T-cell (primary cell): ENCODE results near the gene MFAP5. TPM values are rescaled to one million over a fixed set of nuclear protein-coding genes. Genes with fewer than 3 reads are reported as not detected.

Experiments
- ATAC-seq, 4 experiments: fragments of 200-7000 bp in 3 of 4; fragments of 150-1000 bp in 1 of 4; cut with Tn5 transposase; replicated peaks in 1 of 4; 1 replicate in 3 of 4; 2 replicates in 1 of 4; pipeline ENCODE4 v1.10.0; 2021; ENCODE audit warnings: moderate library complexity in 3 of 4, mild to moderate bottlenecking in 2 of 4, moderate number of reproducible peaks in 1 of 4
- CTCF ChIA-PET, 2 donors: fragments of 300-600 bp; sonication (Branson Sonifier 250); formaldehyde crosslinking; loops; one replicate each; lab custom pipeline; 2022; ENCODE audit warnings: antibody characterized with exemption in 2 of 2; lab: Charles Lee
- POLR2A ChIA-PET, 2 donors: fragments of 300-600 bp; sonication (Branson Sonifier 250); formaldehyde crosslinking; loops; one replicate each; lab custom pipeline; 2022; ENCODE audit warnings: antibody characterized with exemption in 2 of 2; lab: Charles Lee
- DNase-seq, 35 experiments: peaks; one replicate each; pipeline versions ENCODE4 v3.0.0 to v3.0.0-alpha.2; 2013 to 2023
- H3K27ac ChIP-seq: one replicate; pipeline ENCODE4 v1.5.1; 2013; ENCODE audit warnings: low read length
- H3K27me3 ChIP-seq, 2 experiments: replicated peaks in 1 of 2; 1 replicate in 1 of 2; 2 replicates in 1 of 2; pipeline versions ENCODE4 v1.6.1 to v1.7.0; 2013; ENCODE audit warnings: low read length in 1 of 2, mixed read lengths in 1 of 2; ENCODE audit not compliant: control insufficient read depth in 2 of 2, insufficient read depth in 2 of 2; ENCODE audit errors: extremely low read depth in 1 of 2
- H3K36me3 ChIP-seq, 2 donors: 1 replicate in 1 of 2; 2 replicates in 1 of 2; pipeline versions ENCODE4 v1.6.1 to v1.7.0; 2013; ENCODE audit warnings: low read length in 1 of 2; ENCODE audit not compliant: control insufficient read depth in 2 of 2, insufficient read depth in 1 of 2; ENCODE audit errors: extremely low read depth in 1 of 2
- H3K4me1 ChIP-seq, 2 experiments: 1 replicate in 1 of 2; 2 replicates in 1 of 2; pipeline versions ENCODE4 v1.6.1 to v1.7.0; 2013; ENCODE audit warnings: low read length in 2 of 2, mixed read lengths in 1 of 2; ENCODE audit not compliant: insufficient read depth in 2 of 2, control insufficient read depth in 1 of 2; ENCODE audit errors: extremely low read depth in 1 of 2
- H3K4me3 ChIP-seq, 2 donors: 1 replicate in 1 of 2; 2 replicates in 1 of 2; pipeline versions ENCODE4 v1.5.1 to v1.7.0; 2013; ENCODE audit warnings: mild to moderate bottlenecking in 2 of 2, low read length in 1 of 2, moderate library complexity in 1 of 2; ENCODE audit not compliant: control insufficient read depth in 1 of 2; ENCODE audit errors: extremely low read depth in 1 of 2
- H3K9me3 ChIP-seq: 2 replicates; pipeline ENCODE4 v1.7.0; 2013
- H3K27ac Mint-ChIP-seq, 2 donors: one replicate each; pipeline ENCODE4 v1.8.0; 2020 to 2021; ENCODE audit warnings: mild to moderate bottlenecking in 2 of 2, mixed read lengths in 2 of 2
- H3K27me3 Mint-ChIP-seq, 2 donors: one replicate each; pipeline ENCODE4 v1.8.0; 2021 to 2022; ENCODE audit warnings: mixed read lengths in 2 of 2
- H3K36me3 Mint-ChIP-seq: one replicate; pipeline ENCODE4 v1.8.0; 2021; ENCODE audit warnings: mixed read lengths
- H3K4me1 Mint-ChIP-seq, 3 donors: one replicate each; pipeline ENCODE4 v1.8.0; 2020 to 2022; ENCODE audit warnings: mixed read lengths in 3 of 3, mild to moderate bottlenecking in 1 of 3
- H3K4me3 Mint-ChIP-seq, 3 donors: one replicate each; pipeline ENCODE4 v1.8.0; 2020 to 2022; ENCODE audit warnings: mild to moderate bottlenecking in 3 of 3, mixed read lengths in 3 of 3, moderate library complexity in 3 of 3
- H3K9me3 Mint-ChIP-seq, 3 donors: one replicate each; pipeline ENCODE4 v1.8.0; 2020 to 2022; ENCODE audit warnings: mixed read lengths in 3 of 3
- WGBS: methylation state at CpG from one replicate; pipeline ENCODE4 v1.1.5; 2013; ENCODE audit warnings: missing lambda C conversion rate; ENCODE audit not compliant: insufficient coverage; 5-methylcytosine and 5-hydroxymethylcytosine counted together
- total RNA-seq, 35 experiments: library from RNA in 6 of 35; stranded (reverse) in 6 of 35; fragments of 120-200 nt in 1 of 35; gene quantifications; one replicate each; pipeline versions ENCODE4 v1.2.1 to v1.2.4 and lab custom pipeline; 2013 to 2026

MFAP5 gene
- total RNA-seq, 5 donors from 2014 or later (not counting 1 experiment from before 2014, with no cell fraction given), result not detected

DNA sequence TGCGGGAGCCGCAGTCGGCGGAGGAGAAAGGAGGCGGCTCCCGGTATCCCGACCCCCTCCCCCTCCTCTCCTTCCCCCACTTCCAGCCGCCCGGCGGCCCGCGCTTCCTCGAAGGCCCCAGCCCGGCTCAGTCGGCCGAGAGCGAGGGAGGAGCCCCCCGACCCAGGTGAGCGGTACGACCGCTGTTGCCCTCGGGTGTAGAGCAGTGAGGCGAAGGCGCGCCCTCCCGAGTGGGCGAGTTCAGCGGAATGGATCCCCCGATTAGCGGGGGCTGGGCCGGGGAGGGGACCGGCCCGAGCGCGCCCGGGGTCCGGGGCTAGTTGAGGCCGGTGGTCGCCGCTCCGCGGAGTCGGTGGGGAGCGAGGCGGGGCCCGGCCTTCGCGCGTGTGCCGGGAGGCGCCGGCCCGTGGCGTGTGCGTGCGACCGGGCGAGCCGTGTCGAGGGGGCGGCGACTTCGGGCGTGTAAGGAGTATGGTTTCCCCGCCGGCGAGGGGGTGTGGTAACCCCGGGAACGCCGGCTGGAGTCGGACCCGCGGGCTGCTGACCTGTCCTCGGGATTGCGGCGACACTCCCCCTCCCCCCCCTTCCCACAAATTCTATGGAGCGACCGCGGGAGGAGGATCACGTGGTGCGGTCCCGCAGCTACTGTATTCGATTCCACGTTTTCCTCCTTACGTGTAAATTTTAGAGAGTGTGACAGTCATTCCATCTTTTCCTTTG, 35.7 kb upstream of the MFAP5 start:
- ATAC-seq, result peak; percentile 48 to 61 (median 55)
- Histone ChIP-seq H3K4me1 (peaks cover 4 to 8% of the 10 kb centered on the region in 2 experiments), H3K36me3 (no peaks in the 10 kb centered on the region), H3K27ac (peak overlapping the region; percentile 56), H3K4me3 (peak overlapping the region; percentile 74 to 90), H3K27me3 (no peaks in the 10 kb centered on the region), H3K9me3 (no peaks in the 10 kb centered on the region)
- Mint-ChIP-seq H3K9me3 (no peaks in the 10 kb centered on the region), H3K4me3 (peak overlapping the region; percentile 80 to 91 (median 87)), H3K4me1 (peaks cover 27 to 47% (median 29%) of the 10 kb centered on the region in 3 donors), H3K27ac (peak overlapping the region; percentile 83 to 85), H3K36me3 (peaks cover 5% of the 10 kb centered on the region), H3K27me3 (peaks cover 0 to 1% of the 10 kb centered on the region in 2 donors)
- under 1% methylated on average over 57 of the region's 85 CpGs for WGBS
- ChIA-PET CTCF (interaction anchor here (0.6 to 0.9 kb wide), 2 partner anchors 154 to 1021 kb away, joined by 3 read pairs; no protein-coding TSS in a partner anchor), POLR2A (interaction anchor here in 1 of 2 donors (0.6 to 0.7 kb wide), 2 partner anchors 177 to 448 kb away, joined by 3 to 4 read pairs; no protein-coding TSS in a partner anchor)
- DNase-seq, result peak in 32 of 35 experiments; percentile 6 to 70 (median 29)

DNA sequence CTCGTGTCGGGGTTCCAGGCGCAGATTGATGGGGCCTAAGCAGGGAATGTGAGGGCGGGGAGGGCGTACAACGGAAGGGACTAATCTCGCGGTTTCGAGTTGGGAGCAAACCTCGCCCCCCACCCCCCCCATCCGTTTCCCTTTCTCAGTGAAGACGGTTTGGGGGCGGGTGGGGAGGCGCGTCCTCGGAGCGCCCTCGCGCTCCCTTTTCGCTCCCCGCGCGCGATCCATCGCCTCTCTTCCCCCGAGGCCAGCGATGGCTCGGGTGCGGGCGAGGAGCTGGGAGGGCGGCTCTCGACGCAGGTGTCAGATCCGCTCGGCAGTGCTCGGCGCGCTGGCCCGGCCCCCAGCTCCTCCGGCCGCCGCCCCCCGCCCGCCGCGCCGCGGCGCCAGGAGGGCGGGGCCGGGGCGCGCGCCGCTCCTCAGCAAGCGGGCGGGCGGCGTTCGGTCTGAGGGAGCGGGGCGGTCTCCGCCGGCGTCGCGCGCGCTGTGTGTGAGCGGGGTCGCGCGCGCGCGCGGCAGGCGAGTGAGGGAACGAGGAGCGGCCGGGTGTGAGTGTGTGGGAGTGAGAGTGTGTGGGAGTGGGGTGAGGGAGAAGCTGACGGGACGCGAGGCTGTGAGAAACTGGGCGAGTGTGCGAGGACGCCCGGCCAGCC, 35.0 kb upstream of the MFAP5 start, which contains the start of gene RIMKLB:
TSS of gene RIMKLB (plus strand) at position 516 of the 656 bp plus-strand sequence. CDS start 15,876 bp downstream, outside the sequence.
- no peaks in the 10 kb centered on the region for H3K9me3 ChIP-seq
- no peaks in the 10 kb centered on the region for H3K27me3 ChIP-seq
- Mint-ChIP-seq H3K4me3 (peak within 1 kb of the TSS; percentile 87 to 93 (median 88)), H3K27me3 (peaks cover 0 to 1% of the 10 kb centered on the region in 2 donors), H3K36me3 (peaks cover 5% of the 10 kb centered on the region), H3K9me3 (no peaks in the 10 kb centered on the region), H3K27ac (peak within 1 kb of the TSS; percentile 85 to 88), H3K4me1 (peaks cover 34 to 48% (median 36%) of the 10 kb centered on the region in 3 donors)
- ChIA-PET CTCF (interaction anchor here in 1 of 2 donors (0.9 kb wide), 1 partner anchor 153 kb away, joined by 3 read pairs; no protein-coding TSS in a partner anchor), POLR2A (interaction anchor here in 1 of 2 donors (0.6 to 0.7 kb wide), 2 partner anchors 178 to 448 kb away, joined by 3 to 4 read pairs; no protein-coding TSS in a partner anchor)
- ATAC-seq, result peak; percentile 83 to 92 (median 88)
- under 1% methylated on average over 70 of the region's 88 CpGs for WGBS
- peaks cover 4 to 14% of the 10 kb centered on the region in 2 experiments for H3K4me1 ChIP-seq
- H3K36me3 ChIP-seq, result no peaks in the 10 kb centered on the region
- H3K27ac ChIP-seq, result peak within 1 kb of the TSS; percentile 56
- DNase-seq, result peak; percentile 56 to 88 (median 70)
- H3K4me3 ChIP-seq, result peak within 1 kb of the TSS; percentile 74 to 90

GRCh38 chr12:8697120-8697475, 34.5 kb upstream of the MFAP5 start:
- no peaks in the 10 kb centered on the region for H3K36me3 ChIP-seq
- H3K9me3 Mint-ChIP-seq, result no peaks in the 10 kb centered on the region
- peak overlapping the region; percentile 87 to 93 (median 88) for H3K4me3 Mint-ChIP-seq
- 0% methylated on average over 9 of the region's 21 CpGs for WGBS
- POLR2A ChIA-PET, result no interaction called here
- H3K27me3 Mint-ChIP-seq, result peaks cover 0 to 1% of the 10 kb centered on the region in 2 donors
- DNase-seq, result peak in 6 of 35 experiments; percentile 5 to 56 (median 8)
- peak; percentile 5 to 34 (median 10) for ATAC-seq
- H3K4me1 ChIP-seq, result peaks cover 4 to 19% of the 10 kb centered on the region in 2 experiments
- no peaks in the 10 kb centered on the region for H3K9me3 ChIP-seq
- peak overlapping the region; percentile 67 to 85 for H3K4me3 ChIP-seq
- H3K4me1 Mint-ChIP-seq, result peaks cover 37 to 48% (median 39%) of the 10 kb centered on the region in 3 donors
- H3K36me3 Mint-ChIP-seq, result peaks cover 5% of the 10 kb centered on the region
- peak overlapping the region; percentile 25 for H3K27ac ChIP-seq
- CTCF ChIA-PET, result interaction anchor here in 1 of 2 donors (0.9 kb wide), 1 partner anchor 153 kb away, joined by 3 read pairs; no protein-coding TSS in a partner anchor
- peak overlapping the region; percentile 84 to 88 for H3K27ac Mint-ChIP-seq
- no peaks in the 10 kb centered on the region for H3K27me3 ChIP-seq

DNA sequence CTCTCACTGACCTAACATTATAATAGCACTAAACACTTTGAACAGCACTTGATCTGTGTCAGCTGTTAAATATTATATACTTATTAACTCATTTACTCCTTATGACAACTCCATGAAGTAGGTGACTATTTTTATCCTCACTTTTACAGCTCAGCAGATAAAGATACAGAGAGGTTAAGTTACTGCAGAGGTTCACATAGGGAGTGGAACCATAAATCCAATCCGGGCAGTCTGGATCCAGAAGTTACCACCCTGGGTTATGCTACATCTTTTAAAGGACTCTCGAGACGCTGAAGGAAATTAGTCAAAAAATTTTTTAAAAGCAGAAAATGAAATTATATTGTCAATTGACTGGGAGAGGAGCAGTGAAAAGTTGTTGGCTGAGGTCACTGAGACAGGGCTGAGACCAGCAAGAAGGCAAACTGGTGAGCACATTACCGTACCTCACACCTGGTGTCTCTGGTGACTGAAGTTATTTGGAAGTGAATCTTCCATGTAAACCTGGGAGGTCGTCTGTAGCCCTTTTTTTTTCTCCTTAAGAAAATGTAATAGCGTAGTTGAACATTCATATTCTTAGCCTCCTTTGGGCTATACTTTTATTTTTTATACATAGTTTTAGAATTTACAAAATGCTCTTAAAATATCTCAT, 33.9 kb upstream of the MFAP5 start:
- H3K4me3 Mint-ChIP-seq, result peak overlapping the region; percentile 87 to 93 (median 88)
- peaks cover 4 to 19% of the 10 kb centered on the region in 2 experiments for H3K4me1 ChIP-seq
- no peaks in the 10 kb centered on the region for H3K27me3 ChIP-seq
- H3K9me3 ChIP-seq, result no peaks in the 10 kb centered on the region
- no peak overlapping the region for H3K27ac ChIP-seq
- H3K27ac Mint-ChIP-seq, result peak overlapping the region; percentile 84 to 88
- POLR2A ChIA-PET, result no interaction called here
- CTCF ChIA-PET, result interaction anchor here (0.5 to 1.0 kb wide), 3 partner anchors 25 to 253 kb away, joined by 3 to 4 read pairs (median 3); partner anchors contain the start of gene M6PR (in 1 of the 2)
- H3K27me3 Mint-ChIP-seq, result peaks cover 0 to 1% of the 10 kb centered on the region in 2 donors
- DNase-seq (peak in 1 of 35 experiments; percentile 15), ATAC-seq (no peak)
- no CpG with 5 or more reads among the region's 6 CpGs for WGBS
- no peaks in the 10 kb centered on the region for H3K9me3 Mint-ChIP-seq
- H3K4me3 ChIP-seq, result peak overlapping the region in 1 of 2 donors; percentile 67
- H3K36me3 ChIP-seq, result no peaks in the 10 kb centered on the region
- peaks cover 37 to 49% (median 38%) of the 10 kb centered on the region in 3 donors for H3K4me1 Mint-ChIP-seq
- H3K36me3 Mint-ChIP-seq, result peaks cover 5% of the 10 kb centered on the region

- H3K27me3 Mint-ChIP-seq, result no peaks in the 10 kb centered on the region
- POLR2A ChIA-PET, result no interaction called here
Observed at GRCh38 chr12:8695116-8695515, 32.5 kb upstream of the MFAP5 start.

More at GRCh38 chr12:8695116-8695515, 32.5 kb upstream of the MFAP5 start:
- Mint-ChIP-seq H3K4me1 (peaks cover 29 to 38% (median 32%) of the 10 kb centered on the region in 3 donors), H3K36me3 (peaks cover 1% of the 10 kb centered on the region), H3K4me3 (no peak overlapping the region), H3K9me3 (no peaks in the 10 kb centered on the region), H3K27ac (peak overlapping the region in 1 of 2 donors; percentile 49)
- WGBS, result no CpG with 5 or more reads among the region's 10 CpGs
- no peaks in the 10 kb centered on the region for H3K27me3 ChIP-seq
- peaks cover 4 to 19% of the 10 kb centered on the region in 2 experiments for H3K4me1 ChIP-seq
- CTCF ChIA-PET, result interaction anchor here (0.7 kb wide), 3 partner anchors 12 to 299 kb away, joined by 3 to 5 read pairs (median 5); no protein-coding TSS in a partner anchor
- DNase-seq (no peak), ATAC-seq (no peak)
- no peak overlapping the region for H3K27ac ChIP-seq
- no peaks in the 10 kb centered on the region for H3K36me3 ChIP-seq
- no peaks in the 10 kb centered on the region for H3K9me3 ChIP-seq
- H3K4me3 ChIP-seq, result no peak overlapping the region
